A549 (cell line): Measurements from ENCODE around the gene NFIL3.

ENCODE experiments used
- MYC ChIP-seq: IDR thresholded peaks from 2 replicates; pipeline ENCODE4 v1.6.1; 2012; ENCODE audit warnings: mild to moderate bottlenecking, inconsistent platforms, low read length, improper control_type of control experiment, borderline replicate concordance
- SMC3 ChIP-seq: fragments of >200 bp; sonication (Bioruptor Twin); formaldehyde crosslinking; IDR thresholded peaks from 3 replicates; pipeline ENCODE4 v1.6.1; 2018; ENCODE audit warnings: inconsistent platforms
- TF ChIP-seq, protein P1 (sequence below): fragments of >200 bp; sonication (Bioruptor Twin); formaldehyde crosslinking; IDR thresholded peaks from 3 replicates; pipeline ENCODE4 v1.5.1; 2016

DNA sequence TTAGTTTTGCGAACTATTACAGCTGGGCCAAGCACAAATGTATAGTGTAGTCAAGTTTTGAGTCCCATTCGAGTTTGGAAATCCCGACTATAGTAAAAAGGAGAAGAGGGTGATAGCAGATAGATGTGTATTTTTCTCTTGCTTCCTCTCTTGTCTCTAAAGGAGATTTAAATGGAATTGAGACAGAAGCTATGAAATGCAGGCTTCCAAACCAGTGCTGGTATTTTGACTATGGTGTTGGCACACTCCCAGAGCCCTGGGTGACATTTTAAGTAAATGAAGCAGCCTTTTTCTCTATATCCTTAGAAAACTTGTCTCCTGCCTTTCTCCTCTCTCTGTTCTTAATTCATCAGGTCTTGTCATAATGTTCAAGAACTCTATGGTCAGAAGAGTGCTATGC lies 44.2 kb downstream of the NFIL3 start:
- no peak for TF ChIP-seq SMC3
- TF ChIP-seq, protein P1, sequence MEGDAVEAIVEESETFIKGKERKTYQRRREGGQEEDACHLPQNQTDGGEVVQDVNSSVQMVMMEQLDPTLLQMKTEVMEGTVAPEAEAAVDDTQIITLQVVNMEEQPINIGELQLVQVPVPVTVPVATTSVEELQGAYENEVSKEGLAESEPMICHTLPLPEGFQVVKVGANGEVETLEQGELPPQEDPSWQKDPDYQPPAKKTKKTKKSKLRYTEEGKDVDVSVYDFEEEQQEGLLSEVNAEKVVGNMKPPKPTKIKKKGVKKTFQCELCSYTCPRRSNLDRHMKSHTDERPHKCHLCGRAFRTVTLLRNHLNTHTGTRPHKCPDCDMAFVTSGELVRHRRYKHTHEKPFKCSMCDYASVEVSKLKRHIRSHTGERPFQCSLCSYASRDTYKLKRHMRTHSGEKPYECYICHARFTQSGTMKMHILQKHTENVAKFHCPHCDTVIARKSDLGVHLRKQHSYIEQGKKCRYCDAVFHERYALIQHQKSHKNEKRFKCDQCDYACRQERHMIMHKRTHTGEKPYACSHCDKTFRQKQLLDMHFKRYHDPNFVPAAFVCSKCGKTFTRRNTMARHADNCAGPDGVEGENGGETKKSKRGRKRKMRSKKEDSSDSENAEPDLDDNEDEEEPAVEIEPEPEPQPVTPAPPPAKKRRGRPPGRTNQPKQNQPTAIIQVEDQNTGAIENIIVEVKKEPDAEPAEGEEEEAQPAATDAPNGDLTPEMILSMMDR: no peak
- no peak for TF ChIP-seq MYC
